ENCODE results near the gene VEGFC. TPM values are rescaled to one million over a fixed set of nuclear protein-coding genes. Genes with fewer than 3 reads are reported as not detected.

Gene VEGFC
- total RNA-seq, 1 experiment from 2014 or later = 80.4 TPM

- DNase-seq (ENCODE audit: low read depth) = no peak
These were observed 102.0 kb downstream of the VEGFC start for GRCh38 chr4:176690716-176691115.

- DNase-seq (ENCODE audit: low read depth) = no peak
These were observed 112.0 kb downstream of the VEGFC start for GRCh38 chr4:176680668-176681180.

GRCh38 chr4:176676901-176677300 is 115.8 kb downstream of the VEGFC start:
- no peak for DNase-seq (ENCODE audit: low read depth)

- DNase-seq (ENCODE audit: low read depth) = no peak
These were observed 116.9 kb downstream of the VEGFC start for GRCh38 chr4:176675810-176676209.

- DNase-seq (ENCODE audit: low read depth) = no peak
These were observed 121.2 kb downstream of the VEGFC start for GRCh38 chr4:176671532-176671931.

GRCh38 chr4:176668324-176668723 is 124.4 kb downstream of the VEGFC start:
- DNase-seq (ENCODE audit: low read depth) = peak; percentile 19

GRCh38 chr4:176664964-176665363 is 127.8 kb downstream of the VEGFC start:
- DNase-seq (ENCODE audit: low read depth) = no peak

- DNase-seq (ENCODE audit: low read depth) = peak; percentile 30
These were observed 132.2 kb downstream of the VEGFC start for GRCh38 chr4:176660561-176660960.

- no peak for DNase-seq (ENCODE audit: low read depth)
These were observed 136.6 kb downstream of the VEGFC start for GRCh38 chr4:176656108-176656507.

GRCh38 chr4:176654565-176655216 is 138.0 kb downstream of the VEGFC start:
- DNase-seq (ENCODE audit: low read depth) = peak; percentile 20

GRCh38 chr4:176653401-176654220 is 139.1 kb downstream of the VEGFC start:
- DNase-seq (ENCODE audit: low read depth) = peak; percentile 33

- no peak for DNase-seq (ENCODE audit: low read depth)
These were observed 146.4 kb downstream of the VEGFC start for GRCh38 chr4:176646311-176646710.

GRCh38 chr4:176645246-176645960 is 147.3 kb downstream of the VEGFC start:
- DNase-seq (ENCODE audit: low read depth) = no peak

- no peak for DNase-seq (ENCODE audit: low read depth)
These were observed 150.2 kb downstream of the VEGFC start for GRCh38 chr4:176642472-176642871.

GRCh38 chr4:176641237-176641636 is 151.5 kb downstream of the VEGFC start:
- peak; percentile 51 for DNase-seq (ENCODE audit: low read depth)

GRCh38 chr4:176638992-176639391 is 153.7 kb downstream of the VEGFC start:
- DNase-seq (ENCODE audit: low read depth) = no peak

GRCh38 chr4:176636292-176636691 is 156.4 kb downstream of the VEGFC start:
- DNase-seq (ENCODE audit: low read depth) = no peak

- DNase-seq (ENCODE audit: low read depth) = peak; percentile 82
These were observed 157.1 kb downstream of the VEGFC start for GRCh38 chr4:176635372-176636261.
